H1 (cell line): ENCODE data around the gene OTOP3. TPM values are rescaled to one million over a fixed set of nuclear protein-coding genes. Genes with fewer than 3 reads are reported as not detected.

Experiments
- CTCF ChIA-PET: fragments of 300-600 bp; sonication (Branson Sonifier 250); formaldehyde crosslinking; loops from one replicate; lab custom pipeline; 2021; ENCODE audit not compliant: partially characterized antibody; lab: Charles Lee
- POLR2A ChIA-PET: fragments of 300-600 bp; sonication (Branson Sonifier 250); formaldehyde crosslinking; loops from one replicate; lab custom pipeline; 2021; ENCODE audit warnings: inconsistent platforms; ENCODE audit not compliant: partially characterized antibody; lab: Charles Lee
- DNase-seq, 2 experiments: peaks; one replicate each; pipeline versions ENCODE4 v3.0.0 to v3.0.0-alpha.2; 2010 to 2022; ENCODE audit warnings: low spot score in 2 of 2, low read depth in 1 of 2, mixed read lengths in 1 of 2
- FAIRE-seq: peaks from 2 replicates; lab custom pipeline; 2011; peaks lifted over from hg19 to GRCh38; lab: Jason Lieb, UNC
- H2AFZ ChIP-seq: 2 replicates; pipeline ENCODE4 v1.8.1; 2012; ENCODE audit warnings: low read length, inconsistent platforms
- H2AK5ac ChIP-seq: 2 replicates; pipeline ENCODE4 v1.6.1; 2013; ENCODE audit warnings: low read depth, low read length
- H2BK120ac ChIP-seq: replicated peaks from 2 replicates; pipeline ENCODE3; 2013; ENCODE audit warnings: low read depth, low read length, inconsistent platforms
- H2BK12ac ChIP-seq: 2 replicates; pipeline ENCODE4 v1.6.1; 2013; ENCODE audit warnings: low read depth, low read length
- H2BK15ac ChIP-seq: 2 replicates; pipeline ENCODE4 v1.6.1; 2013; ENCODE audit warnings: low read length
- H2BK20ac ChIP-seq: 2 replicates; pipeline ENCODE4 v1.6.1; 2013; ENCODE audit warnings: low read length
- H2BK5ac ChIP-seq: 2 replicates; pipeline ENCODE4 v1.6.1; 2013; ENCODE audit warnings: low read depth, low read length
- H3K14ac ChIP-seq: 2 replicates; pipeline ENCODE4 v1.6.1; 2013; ENCODE audit warnings: inconsistent platforms; ENCODE audit not compliant: insufficient read length
- H3K18ac ChIP-seq: 2 replicates; pipeline ENCODE4 v1.6.1; 2013; ENCODE audit warnings: low read length; ENCODE audit errors: extremely low read depth
- H3K23ac ChIP-seq: 2 replicates; pipeline ENCODE4 v1.6.1; 2013; ENCODE audit warnings: inconsistent platforms; ENCODE audit not compliant: insufficient read length
- H3K23me2 ChIP-seq: 2 replicates; pipeline ENCODE4 v1.6.1; 2013; ENCODE audit warnings: low read depth, low read length
- H3K27ac ChIP-seq: 2 replicates; pipeline ENCODE4 v1.6.1; 2011; ENCODE audit warnings: low read depth, low read length, inconsistent platforms
- H3K27me3 ChIP-seq, 4 experiments: replicated peaks in 1 of 4; 1 replicate in 1 of 4; 2 replicates in 3 of 4; pipeline versions ENCODE4 v1.6.1 to v1.8.1; 2011 to 2013; ENCODE audit warnings: low read length in 3 of 4, mild to moderate bottlenecking in 3 of 4, inconsistent platforms in 2 of 4, mixed read lengths in 2 of 4, moderate library complexity in 1 of 4; ENCODE audit not compliant: control insufficient read depth in 3 of 4, insufficient read depth in 3 of 4; ENCODE audit errors: extremely low read depth in 1 of 4
- H3K36me3 ChIP-seq, 4 experiments: 2 replicates each; pipeline versions ENCODE4 v1.6.1 to v1.8.1; 2011 to 2013; ENCODE audit warnings: mild to moderate bottlenecking in 4 of 4, low read length in 3 of 4, moderate library complexity in 2 of 4, control low read depth in 1 of 4, inconsistent platforms in 1 of 4; ENCODE audit not compliant: insufficient read depth in 4 of 4, control insufficient read depth in 2 of 4
- H3K4ac ChIP-seq: replicated peaks from 2 replicates; pipeline ENCODE3; 2013; ENCODE audit warnings: low read length, low read depth, mixed read lengths, inconsistent platforms; ENCODE audit not compliant: insufficient read length
- H3K4me1 ChIP-seq, 4 experiments: replicated peaks in 1 of 4; 1 replicate in 1 of 4; 2 replicates in 3 of 4; pipeline versions ENCODE4 v1.6.1 to v1.8.1; 2011 to 2013; ENCODE audit warnings: low read length in 3 of 4, inconsistent platforms in 2 of 4, mixed read lengths in 1 of 4; ENCODE audit not compliant: insufficient read depth in 4 of 4, control insufficient read depth in 3 of 4
- H3K4me2 ChIP-seq, 2 experiments: 2 replicates each; pipeline versions ENCODE4 v1.6.1 to v1.8.1; 2011 to 2013; ENCODE audit warnings: low read depth in 2 of 2, low read length in 2 of 2, control low read depth in 1 of 2, inconsistent platforms in 1 of 2, mild to moderate bottlenecking in 1 of 2; ENCODE audit not compliant: insufficient read depth in 1 of 2
- H3K4me3 ChIP-seq, 4 experiments: fragments of 200-600, 300-600 bp in 1 of 4; sonication (generic), shearing (Covaris generic), sonication (Bioruptor Twin) in 1 of 4; 2 replicates each; pipeline versions ENCODE4 v1.5.1 to v1.8.1; 2011 to 2016; ENCODE audit warnings: low read length in 4 of 4, low read depth in 3 of 4, control low read depth in 2 of 4, inconsistent platforms in 2 of 4, mild to moderate bottlenecking in 2 of 4, mixed read lengths in 1 of 4, moderate library complexity in 1 of 4; ENCODE audit not compliant: insufficient read depth in 2 of 4; ENCODE audit errors: extremely low read depth in 1 of 4
- H3K56ac ChIP-seq: replicated peaks from 2 replicates; pipeline ENCODE3; 2013; ENCODE audit warnings: low read depth, mild to moderate bottlenecking, mixed read lengths, low read length, inconsistent platforms; ENCODE audit not compliant: insufficient read length
- H3K79me1 ChIP-seq: 2 replicates; pipeline ENCODE4 v1.6.1; 2013; ENCODE audit warnings: low read depth, low read length, control low read depth
- H3K79me2 ChIP-seq, 2 experiments: 2 replicates each; pipeline versions ENCODE4 v1.6.1 to v1.8.1; 2012 to 2013; ENCODE audit warnings: low read length in 2 of 2, mild to moderate bottlenecking in 2 of 2, inconsistent platforms in 1 of 2; ENCODE audit not compliant: insufficient read depth in 2 of 2, control insufficient read depth in 1 of 2
- H3K9ac ChIP-seq, 4 experiments: replicated peaks in 1 of 4; 1 replicate in 1 of 4; 2 replicates in 3 of 4; pipeline versions ENCODE4 v1.6.1 to v1.8.1; 2011 to 2013; ENCODE audit warnings: low read depth in 3 of 4, low read length in 3 of 4, control low read depth in 2 of 4, mild to moderate bottlenecking in 2 of 4, moderate library complexity in 2 of 4, inconsistent platforms in 1 of 4; ENCODE audit errors: extremely low read depth in 1 of 4
- H3K9me3 ChIP-seq, 2 experiments: 2 replicates each; pipeline versions ENCODE4 v1.6.1 to v1.8.1; 2012 to 2013; ENCODE audit warnings: mild to moderate bottlenecking in 2 of 2, moderate library complexity in 2 of 2, control low read depth in 1 of 2, inconsistent platforms in 1 of 2, low read depth in 1 of 2, low read length in 1 of 2, mixed read lengths in 1 of 2; ENCODE audit not compliant: insufficient read depth in 2 of 2
- H4K20me1 ChIP-seq, 2 experiments: replicated peaks in 1 of 2; 2 replicates each; pipeline versions ENCODE3 to v1.8.1; 2011 to 2013; ENCODE audit warnings: inconsistent platforms in 2 of 2, low read length in 2 of 2, mild to moderate bottlenecking in 1 of 2; ENCODE audit not compliant: insufficient read depth in 2 of 2, control insufficient read depth in 1 of 2
- H4K5ac ChIP-seq: 2 replicates; pipeline ENCODE4 v1.6.1; 2013; ENCODE audit warnings: low read length, low read depth, mixed read lengths, inconsistent platforms; ENCODE audit not compliant: insufficient read length
- H4K8ac ChIP-seq: 2 replicates; pipeline ENCODE4 v1.8.0; 2013; ENCODE audit warnings: mild to moderate bottlenecking, moderate library complexity, low read length, inconsistent platforms; ENCODE audit not compliant: insufficient read depth; ENCODE audit errors: extremely low read depth
- H4K91ac ChIP-seq: replicated peaks from 2 replicates; pipeline ENCODE3; 2013; ENCODE audit warnings: low read length, mixed read lengths, inconsistent platforms; ENCODE audit not compliant: insufficient read length
- CEBPB ChIP-seq: IDR thresholded peaks from 2 replicates; pipeline ENCODE4 v1.6.1; 2012; ENCODE audit warnings: low read depth, low read length
- CHD1 ChIP-seq: IDR thresholded peaks from 2 replicates; pipeline ENCODE4 v1.6.1; 2012; ENCODE audit warnings: low read depth, low read length, improper control_type of control experiment
- EP300 ChIP-seq, 2 experiments: IDR thresholded peaks; 1 replicate in 1 of 2; 2 replicates in 1 of 2; pipeline ENCODE4 v1.6.1; 2011 to 2012; ENCODE audit warnings: low read depth in 2 of 2, low read length in 2 of 2, mild to moderate bottlenecking in 2 of 2, borderline replicate concordance in 1 of 2, inconsistent platforms in 1 of 2, moderate library complexity in 1 of 2
- EZH2 ChIP-seq: fragments of 200-600 bp; sonication (generic); IDR thresholded peaks from 2 replicates; pipeline ENCODE4 v1.7.1; 2012; ENCODE audit warnings: low read depth, mild to moderate bottlenecking, moderate library complexity, low read length, inconsistent platforms; ENCODE audit not compliant: severe bottlenecking
- KDM4A ChIP-seq: IDR thresholded peaks from one replicate; pipeline ENCODE4 v1.7.1; 2012; ENCODE audit warnings: low read depth, mild to moderate bottlenecking, moderate library complexity, low read length, inconsistent platforms; ENCODE audit not compliant: severe bottlenecking
- PHF8 ChIP-seq: fragments of 200-600 bp; sonication (generic); conservative IDR thresholded peaks from 2 replicates; pipeline ENCODE4 v1.7.1; 2012; ENCODE audit warnings: low read depth, mild to moderate bottlenecking, inconsistent platforms, low read length, moderate library complexity
- RBBP5 ChIP-seq: IDR thresholded peaks from 2 replicates; pipeline ENCODE4 v1.7.1; 2012; ENCODE audit warnings: low read depth, mild to moderate bottlenecking, inconsistent platforms, low read length, moderate library complexity, borderline replicate concordance
- SIN3A ChIP-seq, 2 experiments: IDR thresholded peaks in 1 of 2; conservative IDR thresholded peaks in 1 of 2; 2 replicates each; pipeline ENCODE4 v1.6.1; 2011 to 2012; ENCODE audit warnings: low read length in 2 of 2, improper control_type of control experiment in 1 of 2, low read depth in 1 of 2, mild to moderate bottlenecking in 1 of 2
- SP4 ChIP-seq: IDR thresholded peaks from 2 replicates; pipeline ENCODE4 v1.6.1; 2012; ENCODE audit warnings: low read length, inconsistent platforms
- SUZ12 ChIP-seq: fragments of 200-600 bp; sonication (generic); IDR thresholded peaks from 2 replicates; pipeline ENCODE4 v1.6.1; 2012; ENCODE audit warnings: mild to moderate bottlenecking, inconsistent platforms, low read length, moderate library complexity, mixed read lengths
- TAF1 ChIP-seq: IDR thresholded peaks from 2 replicates; pipeline ENCODE4 v1.6.1; 2011; ENCODE audit warnings: mild to moderate bottlenecking, low read depth, low read length
- TCF12 ChIP-seq: IDR thresholded peaks from 2 replicates; pipeline ENCODE4 v1.6.1; 2011; ENCODE audit warnings: low read depth, mild to moderate bottlenecking, low read length
- ZNF274 ChIP-seq: IDR thresholded peaks from 2 replicates; pipeline ENCODE4 v1.7.0; 2012; ENCODE audit warnings: low read length, borderline replicate concordance; ENCODE audit errors: extremely low read depth
- WGBS, 2 experiments: shearing (Covaris generic) in 1 of 2; methylation state at CpG; one replicate each; pipeline versions ENCODE4 v1.1.6 to v1.1.7; 2013 to 2015; ENCODE audit warnings: low lambda C conversion rate in 2 of 2, mixed read lengths in 2 of 2, inconsistent platforms in 1 of 2, low coverage in 1 of 2, missing lambda C conversion rate in 1 of 2; ENCODE audit not compliant: insufficient replicate concordance in 2 of 2, insufficient coverage in 1 of 2, insufficient read length in 1 of 2; ENCODE audit errors: extremely low coverage in 1 of 2, missing lambda C conversion rate in 1 of 2; 5-methylcytosine and 5-hydroxymethylcytosine counted together
- polyA plus RNA-seq, 7 experiments: library from polyadenylated mRNA; depleted of rRNA in 3 of 7; stranded (reverse) in 5 of 7; unstranded in 2 of 7; fragments of >200 nt in 5 of 7; fragments of 200-250 nt in 2 of 7; gene quantifications; 1 replicate in 5 of 7; 2 replicates in 1 of 7; 4 replicates in 1 of 7; pipeline versions ENCODE4 v1.2.1 to v1.2.3, GENCODE V29; 2011 to 2013; ENCODE audit warnings: missing spikeins in 2 of 7, mixed read lengths in 2 of 7
- total RNA-seq: library from RNA; stranded (reverse); fragmentation: NEBNext Ultra II Directional; extraction: Animal tissue kit (Norgen Biotek cat#: 25700); gene quantifications from 2 replicates; pipeline ENCODE4 v1.2.1, GENCODE V29; 2021

OTOP3 gene
- total and polyA plus RNA-seq, 2 of the 8 experiments (the other 6 are each of a cell fraction or from before 2014, with no cell fraction given) = 0.05 TPM; not detected in 1

DNA sequence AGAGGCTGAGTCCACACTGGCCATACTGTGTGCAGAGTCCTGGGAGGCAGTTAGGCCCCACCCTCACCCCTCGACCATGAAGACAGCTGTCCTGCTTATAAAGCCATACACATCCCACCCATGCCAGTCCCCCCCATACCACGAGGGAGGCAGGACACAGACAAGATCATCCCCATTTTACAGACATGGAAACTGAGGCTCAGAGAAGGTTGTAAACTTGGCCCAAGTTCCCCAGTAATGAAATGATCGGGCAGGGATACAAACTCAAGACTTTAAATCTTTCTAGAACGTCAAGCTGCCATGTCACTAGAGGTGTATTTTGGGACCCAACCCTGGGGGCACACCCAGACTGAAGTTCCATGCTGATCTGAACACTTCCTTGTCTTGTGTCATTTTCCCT, 20.4 kb downstream of the OTOP3 start:
- H3K23me2 ChIP-seq = no peaks in the 10 kb centered on the region
- no peak overlapping the region for H2BK20ac ChIP-seq
- H2BK15ac ChIP-seq = no peak overlapping the region
- no peak overlapping the region for H4K8ac ChIP-seq
- H2AK5ac ChIP-seq = no peak overlapping the region
- H2BK5ac ChIP-seq = no peak overlapping the region
- no peak overlapping the region for H3K18ac ChIP-seq
- no peak overlapping the region for H2BK12ac ChIP-seq
- FAIRE-seq (no peak), DNase-seq (no peak)
- no peak overlapping the region for H3K4me2 ChIP-seq
- H3K9me3 ChIP-seq = no peaks in the 10 kb centered on the region
- no peak overlapping the region for H3K14ac ChIP-seq
- H4K91ac ChIP-seq = no peak overlapping the region
- H3K4ac ChIP-seq = no peak overlapping the region
- no peak overlapping the region for H3K23ac ChIP-seq
- H3K79me2 ChIP-seq = no peaks in the 10 kb centered on the region
- no peak overlapping the region for H3K9ac ChIP-seq
- WGBS, 2 experiments = 68% methylated on average over 4 of the region's 4 CpGs; no CpG with 5 or more reads in 1 of the 2 experiments
- peaks cover 0 to 2% of the 10 kb centered on the region in 2 experiments for H4K20me1 ChIP-seq
- H3K27me3 ChIP-seq = peaks cover 0 to 5% (median 4%) of the 10 kb centered on the region in 4 experiments; a peak in 3 of 7 replicates
- H3K27ac ChIP-seq = no peak overlapping the region
- H2AFZ ChIP-seq = no peak overlapping the region
- CTCF ChIA-PET = interaction anchor here (1.4 to 27.2 kb wide), 7 partner anchors 26 to 165 kb away, joined by 3 to 1072 read pairs (median 20); partner anchors contain the start of genes FDXR, MRPL58, OTOP2 and OTOP3
- peaks cover 0 to 7% (median 2%) of the 10 kb centered on the region in 4 experiments; a peak in 4 of 7 replicates for H3K4me1 ChIP-seq
- no peak overlapping the region for H2BK120ac ChIP-seq
- no peaks in the 10 kb centered on the region for H3K36me3 ChIP-seq
- no peak overlapping the region for H4K5ac ChIP-seq
- H3K79me1 ChIP-seq = no peaks in the 10 kb centered on the region; the same call in 1 of the 2 replicates
- H3K56ac ChIP-seq = no peak overlapping the region
- POLR2A ChIA-PET = interaction anchor here (0.7 to 1.2 kb wide), 2 partner anchors 11 to 35 kb away, joined by 3 read pairs; no protein-coding TSS in a partner anchor
- H3K4me3 ChIP-seq = no peak overlapping the region
- no peak for TF ChIP-seq TCF12
- no peak for TF ChIP-seq EP300 (IDR thresholded peaks at IDR 0.05; ENCODE audit: borderline replicate concordance in 1 of 2, low read depth in 2 of 2, low read length in 2 of 2)
- TF ChIP-seq SUZ12 = no peak
- TF ChIP-seq KDM4A = no peak
- TF ChIP-seq CEBPB = no peak
- TF ChIP-seq RBBP5 = no peak
- no peak for TF ChIP-seq ZNF274
- no peak for TF ChIP-seq SP4
- TF ChIP-seq SIN3A (conservative IDR thresholded peaks at IDR 0.05 in 1 of 2, IDR thresholded peaks at IDR 0.05 in 1 of 2; ENCODE audit: low read depth in 1 of 2, low read length in 2 of 2) = no peak
- no peak for TF ChIP-seq TAF1
- TF ChIP-seq EZH2 = no peak
- TF ChIP-seq PHF8 = no peak
- TF ChIP-seq CHD1 = no peak
